Measurements from ENCODE around the gene FKBP5. TPM values are rescaled to one million over a fixed set of nuclear protein-coding genes. Genes with fewer than 3 reads are reported as not detected.
A peak's percentile ranks its signal among the peaks of the same experiment; 100 is the strongest.
"Not testable (repeated sequence)": the region's sequence is repeated elsewhere in the genome, so short reads cannot be mapped to it uniquely, and the experiment has no call there.

FKBP5 gene
- total RNA-seq, 3 donors from 2014 or later, result 167 to 970 (median 266) TPM

GRCh38 chr6:35735452-35735851 lies 46.7 kb upstream of the FKBP5 start:
- Histone ChIP-seq H3K4me1 (peaks cover 16 to 26% of the 10 kb centered on the region in 2 donors), H3K27me3 (no peaks in the 10 kb centered on the region), H3K27ac (no peak overlapping the region), H3K4me3 (no peak overlapping the region), H3K36me3 (no peaks in the 10 kb centered on the region), H3K9me3 (no peaks in the 10 kb centered on the region)
- DNase-seq (ENCODE audit: low spot score in 2 of 2), result no peak
- TF ChIP-seq CTCF (IDR thresholded peaks at IDR 0.05) (no peak), POLR2AphosphoS5 (IDR thresholded peaks at IDR 0.05) (no peak), POLR2A (IDR thresholded peaks at IDR 0.05) (no peak)
- intact Hi-C loops (cut with DNase I; ENCODE audit: low total_unique reads), result loop anchor here (5.0 kb wide), 2 partner anchors 148 to 208 kb away; no protein-coding TSS in a partner anchor

- H3K36me3 ChIP-seq; DNase-seq (ENCODE audit: low spot score in 2 of 2); H3K4me3 ChIP-seq; H3K9me3 ChIP-seq; H3K27me3 ChIP-seq: not testable (repeated sequence)
- Histone ChIP-seq H3K27ac (peak overlapping the region; percentile 98 to 99), H3K4me1 (peaks cover 22 to 38% of the 10 kb centered on the region in 2 donors)
- intact Hi-C loops (cut with DNase I; ENCODE audit: low total_unique reads), result loop anchor here (1.0 kb wide), 1 partner anchor 47 kb away; no protein-coding TSS in a partner anchor
These were observed 45.6 kb upstream of the FKBP5 start for GRCh38 chr6:35734319-35734718.

GRCh38 chr6:35733633-35734032 lies 44.9 kb upstream of the FKBP5 start:
- Histone ChIP-seq H3K4me3 (no peak overlapping the region), H3K27ac (peak overlapping the region; percentile 98 to 99), H3K4me1 (peaks cover 29 to 44% of the 10 kb centered on the region in 2 donors), H3K9me3 (no peaks in the 10 kb centered on the region), H3K27me3 (no peaks in the 10 kb centered on the region), H3K36me3 (no peaks in the 10 kb centered on the region)
- intact Hi-C loops (cut with DNase I; ENCODE audit: low total_unique reads), result loop anchor here (1.0 kb wide), 1 partner anchor 46 kb away; no protein-coding TSS in a partner anchor
- no peak for DNase-seq (ENCODE audit: low spot score in 2 of 2)
- no peak for TF ChIP-seq POLR2A (IDR thresholded peaks at IDR 0.05)
- no peak for TF ChIP-seq POLR2AphosphoS5 (IDR thresholded peaks at IDR 0.05)
- no peak for TF ChIP-seq CTCF (IDR thresholded peaks at IDR 0.05)

GRCh38 chr6:35731736-35732532 lies 43.2 kb upstream of the FKBP5 start:
- peak in 2 of 3 donors; percentile 7 to 10 for TF ChIP-seq CTCF (IDR thresholded peaks at IDR 0.05)
- TF ChIP-seq POLR2AphosphoS5 (IDR thresholded peaks at IDR 0.05), result peak; percentile 80 to 84 (median 82)
- TF ChIP-seq POLR2A (IDR thresholded peaks at IDR 0.05), result no peak
- peak overlapping the region; percentile 98 to 99 for H3K27ac ChIP-seq
- no peaks in the 10 kb centered on the region for H3K36me3 ChIP-seq
- peak; percentile 95 to 96 for DNase-seq (ENCODE audit: low spot score in 2 of 2)
- peaks cover 42 to 52% of the 10 kb centered on the region in 2 donors for H3K4me1 ChIP-seq
- intact Hi-C loops (cut with DNase I; ENCODE audit: low total_unique reads), result loop anchor here (2.0 kb wide), 1 partner anchor 45 kb away; no protein-coding TSS in a partner anchor
- peak overlapping the region; percentile 56 to 79 (median 64) for H3K4me3 ChIP-seq
- no peaks in the 10 kb centered on the region for H3K27me3 ChIP-seq
- no peaks in the 10 kb centered on the region for H3K9me3 ChIP-seq

GRCh38 chr6:35731414-35731735 lies 42.7 kb upstream of the FKBP5 start:
- H3K27ac ChIP-seq, result peak overlapping the region; percentile 98 to 99
- H3K9me3 ChIP-seq, result no peaks in the 10 kb centered on the region
- no peaks in the 10 kb centered on the region for H3K27me3 ChIP-seq
- DNase-seq (ENCODE audit: low spot score in 2 of 2), result peak; percentile 90 to 95
- intact Hi-C loops (cut with DNase I; ENCODE audit: low total_unique reads), result loop anchor here (2.0 kb wide), 1 partner anchor 45 kb away; no protein-coding TSS in a partner anchor
- TF ChIP-seq CTCF (IDR thresholded peaks at IDR 0.05) (no peak), POLR2AphosphoS5 (IDR thresholded peaks at IDR 0.05) (peak in 2 of 3 donors; percentile 54 to 67), POLR2A (IDR thresholded peaks at IDR 0.05) (peak; percentile 36)
- peaks cover 48 to 57% of the 10 kb centered on the region in 2 donors for H3K4me1 ChIP-seq
- H3K36me3 ChIP-seq, result no peaks in the 10 kb centered on the region
- peak overlapping the region; percentile 56 to 79 (median 64) for H3K4me3 ChIP-seq
